ENCODE data around the gene AGRN.

DNA sequence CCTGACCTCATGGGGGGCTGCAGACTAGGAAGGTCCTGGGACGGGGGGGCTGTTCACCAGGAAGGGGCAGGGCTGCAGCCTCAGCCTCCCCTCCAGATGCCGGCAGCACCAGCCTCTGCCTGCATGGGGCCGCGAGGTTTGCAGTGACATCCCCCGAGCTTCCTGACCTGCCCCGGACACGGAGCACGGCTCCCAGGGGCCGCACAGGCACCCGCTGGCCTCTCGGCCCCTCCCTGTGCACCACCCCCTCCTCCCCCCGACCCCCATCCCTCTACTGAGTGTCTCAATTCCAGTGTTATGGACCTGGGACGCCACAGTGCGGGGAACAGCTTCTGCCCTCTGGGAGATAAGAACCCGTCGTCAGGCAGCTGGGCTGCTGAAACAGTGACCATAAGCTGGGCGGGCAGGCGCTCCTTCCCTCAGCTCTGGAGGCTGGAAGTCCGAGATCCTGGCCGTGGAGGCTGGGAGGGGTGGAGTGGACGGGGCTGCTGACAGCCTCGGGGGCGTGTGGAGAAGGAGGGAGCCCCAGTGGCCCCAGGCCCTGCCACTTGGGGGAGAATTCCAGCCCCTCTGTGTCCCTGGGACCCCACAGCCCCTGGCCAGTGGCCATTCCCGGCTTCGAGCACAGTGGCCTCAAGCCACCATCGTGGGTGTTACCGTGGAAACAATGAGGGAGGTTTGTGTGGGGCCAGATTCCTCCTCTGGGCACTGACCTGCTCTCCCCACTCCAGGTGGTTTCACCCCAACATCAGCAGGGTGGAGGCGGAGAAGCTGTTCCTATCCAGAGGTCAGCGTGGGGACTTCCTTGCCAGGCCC lies 42.6 kb downstream of the AGRN start:
- TF ChIP-seq POLR2A (IDR thresholded peaks at IDR 0.05) = no peak
- TF ChIP-seq, protein P1, sequence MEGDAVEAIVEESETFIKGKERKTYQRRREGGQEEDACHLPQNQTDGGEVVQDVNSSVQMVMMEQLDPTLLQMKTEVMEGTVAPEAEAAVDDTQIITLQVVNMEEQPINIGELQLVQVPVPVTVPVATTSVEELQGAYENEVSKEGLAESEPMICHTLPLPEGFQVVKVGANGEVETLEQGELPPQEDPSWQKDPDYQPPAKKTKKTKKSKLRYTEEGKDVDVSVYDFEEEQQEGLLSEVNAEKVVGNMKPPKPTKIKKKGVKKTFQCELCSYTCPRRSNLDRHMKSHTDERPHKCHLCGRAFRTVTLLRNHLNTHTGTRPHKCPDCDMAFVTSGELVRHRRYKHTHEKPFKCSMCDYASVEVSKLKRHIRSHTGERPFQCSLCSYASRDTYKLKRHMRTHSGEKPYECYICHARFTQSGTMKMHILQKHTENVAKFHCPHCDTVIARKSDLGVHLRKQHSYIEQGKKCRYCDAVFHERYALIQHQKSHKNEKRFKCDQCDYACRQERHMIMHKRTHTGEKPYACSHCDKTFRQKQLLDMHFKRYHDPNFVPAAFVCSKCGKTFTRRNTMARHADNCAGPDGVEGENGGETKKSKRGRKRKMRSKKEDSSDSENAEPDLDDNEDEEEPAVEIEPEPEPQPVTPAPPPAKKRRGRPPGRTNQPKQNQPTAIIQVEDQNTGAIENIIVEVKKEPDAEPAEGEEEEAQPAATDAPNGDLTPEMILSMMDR (IDR thresholded peaks at IDR 0.05) = no peak
